Neutrophil (primary cell): ENCODE measurements around the gene REPS2.

ENCODE experiments used
- H3K27ac ChIP-seq: fragments of 200-600 bp; sonication (generic); 2 replicates; pipeline ENCODE4 v1.5.1; 2016; ENCODE audit warnings: mild to moderate bottlenecking, moderate library complexity
- H3K27me3 ChIP-seq: fragments of 200-600 bp; sonication (generic); 2 replicates; pipeline ENCODE4 v1.6.0; 2016; ENCODE audit warnings: mild to moderate bottlenecking
- H3K36me3 ChIP-seq: fragments of 200-600 bp; sonication (generic); 2 replicates; pipeline ENCODE4 v1.5.1; 2017
- H3K4me1 ChIP-seq, 2 experiments: fragments of 200-600 bp in 1 of 2; sonication (generic) in 1 of 2; 1 replicate in 1 of 2; 2 replicates in 1 of 2; pipeline versions ENCODE4 v1.5.1 to v1.6.1; 2013 to 2016; ENCODE audit warnings: low read depth in 1 of 2, low read length in 1 of 2, mild to moderate bottlenecking in 1 of 2, moderate library complexity in 1 of 2; ENCODE audit not compliant: control insufficient read depth in 1 of 2, insufficient read depth in 1 of 2
- H3K4me3 ChIP-seq, 2 experiments: fragments of 200-600 bp in 1 of 2; sonication (generic) in 1 of 2; 1 replicate in 1 of 2; 2 replicates in 1 of 2; pipeline ENCODE4 v1.5.1; 2013 to 2016; ENCODE audit warnings: low read depth in 1 of 2, low read length in 1 of 2, mild to moderate bottlenecking in 1 of 2, moderate library complexity in 1 of 2
- H3K9me3 ChIP-seq: fragments of 200-600 bp; sonication (generic); 2 replicates; pipeline ENCODE4 v1.5.1; 2016
- TF ChIP-seq, protein P1 (sequence below): fragments of 200-600 bp; sonication (generic); IDR thresholded peaks from 2 replicates; pipeline ENCODE4 v1.5.1; 2016; ENCODE audit warnings: antibody characterized with exemption

Gene REPS2

DNA sequence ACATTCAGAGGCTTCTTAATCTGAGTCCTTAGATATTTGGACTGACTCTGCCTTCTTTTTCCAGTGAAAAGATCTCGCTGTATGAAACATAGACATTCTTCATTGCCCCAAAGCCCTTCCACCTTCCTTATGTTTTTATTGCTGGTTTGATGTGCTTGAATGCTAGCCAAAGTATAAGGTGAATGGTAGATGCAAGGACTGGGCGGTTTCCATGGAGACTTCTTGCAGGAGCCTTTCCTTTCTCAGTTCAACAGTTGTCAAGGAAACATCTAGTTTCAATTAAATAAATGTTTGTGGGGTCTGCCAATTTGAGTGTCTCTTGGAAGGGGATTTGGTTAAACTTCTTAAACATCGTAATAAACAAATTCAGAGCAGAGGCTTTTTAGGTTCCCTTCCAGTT, 46.0 kb downstream of the REPS2 start:
- TF ChIP-seq, protein P1, sequence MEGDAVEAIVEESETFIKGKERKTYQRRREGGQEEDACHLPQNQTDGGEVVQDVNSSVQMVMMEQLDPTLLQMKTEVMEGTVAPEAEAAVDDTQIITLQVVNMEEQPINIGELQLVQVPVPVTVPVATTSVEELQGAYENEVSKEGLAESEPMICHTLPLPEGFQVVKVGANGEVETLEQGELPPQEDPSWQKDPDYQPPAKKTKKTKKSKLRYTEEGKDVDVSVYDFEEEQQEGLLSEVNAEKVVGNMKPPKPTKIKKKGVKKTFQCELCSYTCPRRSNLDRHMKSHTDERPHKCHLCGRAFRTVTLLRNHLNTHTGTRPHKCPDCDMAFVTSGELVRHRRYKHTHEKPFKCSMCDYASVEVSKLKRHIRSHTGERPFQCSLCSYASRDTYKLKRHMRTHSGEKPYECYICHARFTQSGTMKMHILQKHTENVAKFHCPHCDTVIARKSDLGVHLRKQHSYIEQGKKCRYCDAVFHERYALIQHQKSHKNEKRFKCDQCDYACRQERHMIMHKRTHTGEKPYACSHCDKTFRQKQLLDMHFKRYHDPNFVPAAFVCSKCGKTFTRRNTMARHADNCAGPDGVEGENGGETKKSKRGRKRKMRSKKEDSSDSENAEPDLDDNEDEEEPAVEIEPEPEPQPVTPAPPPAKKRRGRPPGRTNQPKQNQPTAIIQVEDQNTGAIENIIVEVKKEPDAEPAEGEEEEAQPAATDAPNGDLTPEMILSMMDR = no peak
- no peaks in the 10 kb centered on the region for H3K4me1 ChIP-seq
- no peaks in the 10 kb centered on the region for H3K27me3 ChIP-seq
- H3K27ac ChIP-seq = no peak overlapping the region
- no peaks in the 10 kb centered on the region for H3K9me3 ChIP-seq
- no peaks in the 10 kb centered on the region for H3K36me3 ChIP-seq
- H3K4me3 ChIP-seq = no peak overlapping the region

DNA sequence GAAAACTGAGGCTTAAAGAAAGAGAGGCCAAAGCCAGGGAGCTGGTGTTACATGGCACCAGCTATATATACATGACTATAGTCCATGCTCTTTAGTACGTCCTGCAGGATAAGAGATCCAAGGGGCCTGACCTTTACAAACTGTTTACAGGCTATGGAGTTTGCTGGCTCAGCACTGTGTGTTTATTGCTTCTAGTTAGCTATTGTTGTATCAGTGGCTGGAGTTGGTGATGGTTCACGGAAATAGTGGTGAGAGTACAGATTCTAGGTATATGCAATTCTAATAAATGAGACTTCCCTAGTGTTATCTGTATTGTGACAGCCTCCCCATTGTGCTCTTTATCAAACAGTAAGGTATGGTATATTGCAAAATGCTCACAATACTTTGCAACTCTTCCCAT, 46.5 kb downstream of the REPS2 start:
- H3K9me3 ChIP-seq = no peaks in the 10 kb centered on the region
- H3K4me3 ChIP-seq = no peak overlapping the region
- TF ChIP-seq, protein P1 = no peak
- H3K27me3 ChIP-seq = no peaks in the 10 kb centered on the region
- H3K27ac ChIP-seq = no peak overlapping the region
- no peaks in the 10 kb centered on the region for H3K36me3 ChIP-seq
- no peaks in the 10 kb centered on the region for H3K4me1 ChIP-seq

DNA sequence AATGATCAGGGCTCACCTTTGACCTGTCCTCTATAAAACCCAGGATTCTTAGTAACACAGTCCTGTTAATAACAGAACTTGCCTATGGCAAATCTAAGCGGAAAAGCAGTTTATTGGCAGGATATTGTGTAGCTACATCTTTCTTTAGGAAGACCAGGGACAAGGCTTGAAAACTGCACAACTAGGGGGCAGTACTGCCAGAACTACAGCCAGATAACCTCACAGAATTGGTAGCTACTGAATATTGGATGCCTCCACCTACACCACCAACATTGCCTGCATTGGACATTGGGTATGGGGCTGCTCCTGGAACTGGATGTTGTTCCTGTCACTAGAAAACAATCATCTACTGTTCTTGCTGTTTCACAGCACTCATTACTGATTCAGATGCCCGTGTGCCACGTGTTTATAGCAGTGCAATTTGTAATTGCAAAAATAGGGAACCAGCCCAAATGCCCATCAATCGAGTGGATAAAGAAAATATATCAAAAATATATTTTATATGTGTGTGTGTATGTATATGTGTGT, 47.4 kb downstream of the REPS2 start:
- no peaks in the 10 kb centered on the region for H3K9me3 ChIP-seq

DNA sequence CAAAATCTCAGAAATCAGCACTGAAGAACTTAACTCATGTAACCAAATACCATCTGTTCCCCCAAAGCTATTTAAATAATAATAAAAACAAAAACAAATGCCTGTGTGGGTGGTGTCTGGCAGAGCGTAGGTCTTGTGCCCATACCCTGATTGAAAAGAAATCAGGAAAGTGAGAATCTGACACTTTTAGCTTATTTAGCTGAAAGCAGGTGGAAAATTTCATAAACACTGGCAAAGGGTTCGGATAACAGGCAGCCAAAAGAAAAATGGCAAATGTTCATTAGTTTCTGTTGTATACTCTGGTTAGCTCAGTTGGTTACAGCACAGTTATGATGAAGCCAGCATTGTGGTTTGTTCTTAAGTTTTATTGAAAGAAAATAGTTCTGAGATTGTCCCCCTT, 48.3 kb downstream of the REPS2 start:
- Histone ChIP-seq H3K9me3 (no peaks in the 10 kb centered on the region), H3K4me3 (no peak overlapping the region), H3K27me3 (no peaks in the 10 kb centered on the region), H3K27ac (no peak overlapping the region), H3K36me3 (no peaks in the 10 kb centered on the region), H3K4me1 (no peaks in the 10 kb centered on the region)
- TF ChIP-seq, protein P1 = no peak

More for the DNA sequence above, 47.4 kb downstream of the REPS2 start:
- no peak overlapping the region for H3K4me3 ChIP-seq
- H3K36me3 ChIP-seq = no peaks in the 10 kb centered on the region
- TF ChIP-seq, protein P1 = no peak
- H3K27me3 ChIP-seq = no peaks in the 10 kb centered on the region
- no peak overlapping the region for H3K27ac ChIP-seq
- H3K4me1 ChIP-seq = no peaks in the 10 kb centered on the region

DNA sequence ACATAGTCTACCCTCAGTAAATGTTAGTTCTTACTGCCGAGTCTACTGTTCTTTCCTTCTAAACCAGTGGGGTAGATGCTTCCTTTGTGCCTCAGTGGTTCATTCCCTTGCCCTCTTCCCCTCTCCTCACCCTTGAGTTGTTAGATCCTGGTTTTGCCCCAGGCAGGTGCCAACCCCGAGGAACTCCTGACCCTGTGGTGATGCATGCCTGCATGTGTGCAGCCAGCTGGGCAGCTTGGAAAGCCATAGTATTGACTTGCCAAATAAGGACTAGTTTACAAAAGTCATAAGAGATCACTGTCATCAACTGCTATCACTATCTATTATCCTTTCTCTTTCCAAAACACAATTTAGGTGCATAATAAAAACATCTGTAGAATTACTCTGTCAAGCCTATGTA, 50.9 kb downstream of the REPS2 start:
- Histone ChIP-seq H3K36me3 (no peaks in the 10 kb centered on the region), H3K27ac (no peak overlapping the region), H3K27me3 (no peaks in the 10 kb centered on the region), H3K4me3 (no peak overlapping the region), H3K4me1 (no peaks in the 10 kb centered on the region), H3K9me3 (no peaks in the 10 kb centered on the region)
- TF ChIP-seq, protein P1 = no peak

DNA sequence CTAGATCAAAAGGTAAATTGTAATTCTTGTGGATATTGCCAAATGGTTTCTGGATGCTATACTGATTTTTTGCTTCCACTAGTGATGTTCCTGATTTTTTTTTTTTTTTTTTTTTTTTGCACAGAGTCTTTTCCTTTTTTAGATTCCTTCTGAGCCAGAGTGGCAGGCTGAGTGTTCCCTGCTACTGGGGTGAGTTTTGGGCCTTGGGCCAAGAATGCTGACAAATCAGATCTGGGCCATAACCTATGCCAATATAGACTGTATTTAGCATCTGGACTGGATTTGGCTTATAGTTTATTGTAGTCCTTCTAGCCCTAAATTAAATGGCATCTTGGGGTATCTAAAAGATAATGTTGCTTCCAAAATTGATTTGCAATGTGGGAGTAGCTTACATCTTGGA, 52.8 kb downstream of the REPS2 start:
- Histone ChIP-seq H3K27me3 (no peaks in the 10 kb centered on the region), H3K4me1 (no peaks in the 10 kb centered on the region), H3K36me3 (no peaks in the 10 kb centered on the region), H3K9me3 (no peaks in the 10 kb centered on the region), H3K27ac (no peak overlapping the region), H3K4me3 (no peak overlapping the region)
- TF ChIP-seq, protein P1 = no peak
